HL-60 (cell line): ENCODE results near the gene CACNA1G.

Source experiments
- DNase-seq, 2 experiments: peaks; one replicate each; pipeline ENCODE4 v3.0.0-alpha.2; 2010 to 2020; ENCODE audit warnings: low read depth in 1 of 2, low spot score in 1 of 2
- H3K27ac ChIP-seq: fragments of 250-450 bp; sonication (Bioruptor Pico); replicated peaks from 2 replicates; pipeline ENCODE4 v1.5.1; 2020; ENCODE audit warnings: mild to moderate bottlenecking, moderate library complexity
- H3K27me3 ChIP-seq: fragments of 250-450 bp; sonication (Bioruptor Pico); 2 replicates; pipeline ENCODE4 v1.5.1; 2021; ENCODE audit warnings: mild to moderate bottlenecking, moderate library complexity; ENCODE audit not compliant: insufficient read depth, poor library complexity, severe bottlenecking
- H3K4me3 ChIP-seq: replicated peaks from 2 replicates; pipeline ENCODE4 v1.5.1; 2011; ENCODE audit warnings: mild to moderate bottlenecking, control low read depth, low read length; ENCODE audit not compliant: insufficient read depth
- GABPA ChIP-seq: IDR thresholded peaks from 2 replicates; pipeline ENCODE4 v1.6.1; 2012; ENCODE audit warnings: low read depth
- POLR2AphosphoS5 ChIP-seq: IDR thresholded peaks from 2 replicates; pipeline ENCODE4 v1.6.1; 2012; ENCODE audit warnings: low read depth
- REST ChIP-seq: IDR thresholded peaks from 2 replicates; pipeline ENCODE4 v1.6.1; 2012; ENCODE audit warnings: low read depth; ENCODE audit not compliant: insufficient replicate concordance
- SPI1 ChIP-seq: IDR thresholded peaks from 2 replicates; pipeline ENCODE4 v1.6.1; 2012; ENCODE audit warnings: low read depth, mild to moderate bottlenecking, borderline replicate concordance
- TF ChIP-seq, protein P1 (sequence below): IDR thresholded peaks from one replicate; pipeline ENCODE4 v1.5.1; 2011; ENCODE audit warnings: low read length, control low read depth, inconsistent platforms; ENCODE audit not compliant: insufficient read depth

CACNA1G gene

GRCh38 chr17:50531428-50532025 is 29.0 kb upstream of the CACNA1G start:
- H3K27ac ChIP-seq = no peak overlapping the region
- DNase-seq = no peak
- H3K27me3 ChIP-seq = peaks cover 31% of the 10 kb centered on the region
- H3K4me3 ChIP-seq = no peak overlapping the region
- TF ChIP-seq POLR2AphosphoS5 = no peak
- TF ChIP-seq GABPA = no peak
- TF ChIP-seq REST = no peak
- TF ChIP-seq, protein P1, sequence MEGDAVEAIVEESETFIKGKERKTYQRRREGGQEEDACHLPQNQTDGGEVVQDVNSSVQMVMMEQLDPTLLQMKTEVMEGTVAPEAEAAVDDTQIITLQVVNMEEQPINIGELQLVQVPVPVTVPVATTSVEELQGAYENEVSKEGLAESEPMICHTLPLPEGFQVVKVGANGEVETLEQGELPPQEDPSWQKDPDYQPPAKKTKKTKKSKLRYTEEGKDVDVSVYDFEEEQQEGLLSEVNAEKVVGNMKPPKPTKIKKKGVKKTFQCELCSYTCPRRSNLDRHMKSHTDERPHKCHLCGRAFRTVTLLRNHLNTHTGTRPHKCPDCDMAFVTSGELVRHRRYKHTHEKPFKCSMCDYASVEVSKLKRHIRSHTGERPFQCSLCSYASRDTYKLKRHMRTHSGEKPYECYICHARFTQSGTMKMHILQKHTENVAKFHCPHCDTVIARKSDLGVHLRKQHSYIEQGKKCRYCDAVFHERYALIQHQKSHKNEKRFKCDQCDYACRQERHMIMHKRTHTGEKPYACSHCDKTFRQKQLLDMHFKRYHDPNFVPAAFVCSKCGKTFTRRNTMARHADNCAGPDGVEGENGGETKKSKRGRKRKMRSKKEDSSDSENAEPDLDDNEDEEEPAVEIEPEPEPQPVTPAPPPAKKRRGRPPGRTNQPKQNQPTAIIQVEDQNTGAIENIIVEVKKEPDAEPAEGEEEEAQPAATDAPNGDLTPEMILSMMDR = no peak
- TF ChIP-seq SPI1 = no peak

DNA sequence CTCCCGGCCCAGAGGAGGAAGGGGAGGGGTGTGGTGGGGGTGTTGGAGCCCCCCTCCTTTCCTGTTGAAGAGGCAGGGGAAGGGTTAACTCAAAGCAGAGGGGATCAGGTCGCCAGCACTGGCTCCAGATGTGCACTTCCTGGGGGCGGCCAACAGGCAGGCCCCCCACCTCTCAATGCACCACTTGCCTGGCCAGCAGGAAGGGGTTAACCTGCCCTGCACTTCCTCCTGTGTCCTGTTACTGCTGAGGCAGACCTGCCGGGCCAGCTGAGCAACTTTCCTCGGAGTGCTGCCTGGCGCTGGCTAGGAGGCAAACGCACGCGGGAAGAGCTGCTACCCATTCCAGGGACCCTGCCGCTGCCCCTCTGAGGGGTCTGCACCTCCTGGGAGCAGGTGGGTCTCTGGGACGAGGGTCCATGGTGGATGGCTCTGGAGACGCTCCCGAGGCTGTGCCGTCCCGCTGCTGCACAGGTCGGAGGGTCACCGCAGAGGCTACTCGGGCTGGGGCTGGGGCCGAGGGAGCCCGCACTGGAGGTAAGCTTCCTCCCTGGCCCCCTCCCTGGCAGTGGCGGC is 28.0 kb upstream of the CACNA1G start, which contains the start of gene EPN3:
Gene EPN3 (plus strand): TSS at position 284 of the 573 bp plus-strand sequence. CDS start 3,822 bp downstream, outside the sequence.
- Histone ChIP-seq H3K4me3 (no peak within 1 kb of the TSS), H3K27me3 (peaks cover 31% of the 10 kb centered on the region), H3K27ac (no peak within 1 kb of the TSS)
- TF ChIP-seq GABPA (no peak), POLR2AphosphoS5 (no peak), SPI1 (peak; percentile 32; the same call in 1 of the 2 replicates), REST (no peak)
- TF ChIP-seq, protein P1 = no peak
- DNase-seq = no peak

GRCh38 chr17:50533185-50533584 is 27.3 kb upstream of the CACNA1G start:
- H3K27ac ChIP-seq = no peak overlapping the region
- H3K27me3 ChIP-seq = peaks cover 31% of the 10 kb centered on the region
- DNase-seq = no peak
- TF ChIP-seq POLR2AphosphoS5 = no peak
- no peak for TF ChIP-seq GABPA
- no peak for TF ChIP-seq SPI1
- no peak for TF ChIP-seq REST
- TF ChIP-seq, protein P1 = no peak
- no peak overlapping the region for H3K4me3 ChIP-seq
